ENCODE measurements around the gene FOXP1.

- TF ChIP-seq CSRNP3 (CRISPR knock-in tag; IDR thresholded peaks at IDR 0.05), result no peak
- TF ChIP-seq ZNF70 (CRISPR knock-in tag; IDR thresholded peaks at IDR 0.05), result no peak
- TF ChIP-seq RARB (CRISPR knock-in tag; IDR thresholded peaks at IDR 0.05), result no peak
- TF ChIP-seq ZFP3 (CRISPR knock-in tag; IDR thresholded peaks at IDR 0.05), result no peak
Measured at GRCh38 chr3:71003511-71003910, 580.0 kb downstream of the FOXP1 start.

Measured in SK-N-SH treated with all-trans-retinoic acid at 6 μM for 48 hours (cell line).